HG03565 (cell line): ENCODE data around the gene CCR7.
"Not testable (repeated sequence)": the region's sequence is repeated elsewhere in the genome, so short reads cannot be mapped to it uniquely, and the experiment has no call there.

Source experiments
- ATAC-seq: cut with Tn5 transposase; IDR thresholded peaks from one replicate; pipeline ENCODE4 v1.9.1; 2021; ENCODE audit warnings: mild to moderate bottlenecking, moderate library complexity; ENCODE audit not compliant: unreplicated experiment

Gene CCR7

DNA sequence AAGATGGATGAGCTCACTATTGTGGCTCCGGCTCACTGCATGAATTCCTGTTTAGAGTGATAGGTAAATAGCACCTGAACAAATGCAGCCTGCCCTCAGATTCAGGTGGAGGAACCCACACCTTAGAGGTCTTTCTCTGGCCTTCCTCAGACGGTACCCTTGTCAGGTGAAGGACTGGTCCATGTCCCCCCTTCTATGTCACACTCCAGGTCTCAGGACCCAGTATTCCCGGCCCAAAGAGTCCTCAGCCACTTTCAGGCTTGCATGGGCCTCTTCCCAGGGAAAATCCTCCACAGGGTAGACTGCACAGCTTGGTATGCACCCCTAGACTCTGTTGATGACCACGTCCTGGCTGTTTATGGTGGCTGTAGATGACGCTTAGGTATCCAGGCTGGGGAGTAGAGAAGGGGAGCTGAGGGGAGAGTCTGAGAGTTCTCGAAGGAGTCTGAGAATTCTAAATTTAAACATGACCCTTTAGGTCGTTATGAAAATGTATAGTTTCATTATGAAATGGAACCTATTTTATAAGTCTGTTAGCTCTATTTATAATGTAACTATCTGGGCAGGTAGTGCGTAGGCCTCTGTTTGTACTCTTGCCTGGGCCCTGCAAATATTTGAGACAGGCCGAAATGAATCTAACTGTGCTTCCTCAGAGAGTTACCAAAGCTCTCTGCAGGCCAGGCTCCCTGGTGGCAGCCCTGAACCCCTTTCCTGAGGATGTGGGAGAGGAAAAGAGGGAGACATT, 32.5 kb upstream of the CCR7 start:
- no peak for ATAC-seq

DNA sequence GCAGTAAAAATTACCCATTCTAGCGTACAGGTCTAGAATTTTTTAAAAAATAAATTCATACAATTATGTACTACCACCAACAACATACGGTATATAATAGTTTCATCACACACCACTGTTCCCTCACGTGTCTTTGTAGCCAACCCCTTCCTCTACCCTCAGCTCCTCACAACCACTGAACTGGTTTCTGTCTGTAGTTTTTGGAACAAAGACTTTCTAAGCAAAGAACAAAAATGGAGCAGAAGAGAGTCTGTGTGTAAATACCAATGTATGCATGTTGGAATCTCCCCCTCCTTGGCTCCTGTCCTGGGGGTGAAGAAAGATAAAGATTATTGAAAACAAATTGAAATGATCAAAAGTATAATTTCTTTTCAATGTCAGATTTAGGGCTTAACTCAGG, 31.9 kb upstream of the CCR7 start:
- no peak for ATAC-seq

DNA sequence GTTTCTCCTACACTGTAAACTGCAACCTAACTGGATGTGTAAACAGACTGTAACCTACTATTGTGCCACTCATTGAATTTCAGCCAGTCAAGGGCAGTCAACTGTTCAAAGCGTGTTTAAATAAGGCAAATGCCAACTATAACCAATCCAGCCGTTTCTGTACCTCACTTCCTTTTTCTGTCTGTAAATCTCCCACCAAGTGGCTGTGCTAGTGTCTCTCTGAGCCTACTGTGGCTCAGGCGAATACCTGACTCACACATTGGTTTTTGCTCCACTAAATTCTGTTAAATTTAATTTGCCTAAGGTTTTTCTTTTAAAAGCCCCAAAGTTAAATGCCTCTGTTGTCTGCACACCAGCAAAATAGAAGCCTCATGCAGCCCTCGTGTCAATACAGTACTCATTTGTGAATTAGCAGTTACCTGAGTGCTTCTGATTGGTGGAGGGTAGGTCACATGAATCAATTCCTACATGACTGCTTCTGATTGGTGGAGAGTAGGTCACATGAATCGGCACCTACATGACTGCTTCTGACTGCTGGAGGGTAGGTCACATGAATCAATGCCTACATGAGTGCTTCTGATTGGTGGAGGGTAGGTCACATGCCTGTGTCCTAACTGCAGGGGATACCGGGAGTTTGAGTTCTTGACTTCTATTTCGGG, 31.1 kb upstream of the CCR7 start:
- ATAC-seq, result no peak

DNA sequence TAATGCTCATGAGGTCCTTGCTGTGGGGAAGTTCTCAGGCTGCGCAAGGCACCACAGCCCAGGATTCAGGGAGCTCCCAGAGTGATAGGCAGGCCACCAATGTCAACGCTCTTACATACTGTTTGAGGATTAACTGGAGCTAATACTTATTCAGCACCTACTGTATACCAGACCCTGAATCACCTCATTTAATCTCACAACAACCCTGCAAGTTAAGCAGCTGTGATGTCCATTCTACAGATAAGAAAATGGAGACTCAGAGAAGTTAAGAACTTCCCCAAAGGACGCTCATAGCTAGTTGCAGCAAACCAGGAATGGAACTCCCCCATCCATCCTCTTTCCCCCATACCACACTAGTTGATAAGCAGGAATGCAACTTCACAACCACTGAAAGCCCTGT, 25.5 kb upstream of the CCR7 start:
- ATAC-seq, result no peak

DNA sequence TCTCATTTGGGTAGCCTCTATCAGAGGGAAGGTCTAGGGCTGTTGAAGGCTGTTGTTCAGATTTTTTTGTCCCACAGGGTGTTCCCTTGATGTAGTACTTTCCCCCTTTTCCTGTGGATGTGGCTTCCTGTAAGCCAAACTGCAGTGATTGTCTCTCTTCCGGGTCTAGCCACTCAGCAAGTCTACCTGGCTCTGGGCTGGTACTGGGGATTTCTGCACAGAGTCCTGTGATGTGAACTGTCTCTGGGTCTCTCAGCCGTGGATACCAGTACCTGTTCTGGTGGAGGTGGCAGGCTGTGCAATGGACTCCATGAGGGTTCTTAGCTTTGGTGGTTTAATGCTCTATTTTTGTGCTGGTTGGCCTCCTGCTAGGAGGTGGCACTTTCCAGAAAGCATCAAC, 23.3 kb upstream of the CCR7 start:
- ATAC-seq, result no peak

DNA sequence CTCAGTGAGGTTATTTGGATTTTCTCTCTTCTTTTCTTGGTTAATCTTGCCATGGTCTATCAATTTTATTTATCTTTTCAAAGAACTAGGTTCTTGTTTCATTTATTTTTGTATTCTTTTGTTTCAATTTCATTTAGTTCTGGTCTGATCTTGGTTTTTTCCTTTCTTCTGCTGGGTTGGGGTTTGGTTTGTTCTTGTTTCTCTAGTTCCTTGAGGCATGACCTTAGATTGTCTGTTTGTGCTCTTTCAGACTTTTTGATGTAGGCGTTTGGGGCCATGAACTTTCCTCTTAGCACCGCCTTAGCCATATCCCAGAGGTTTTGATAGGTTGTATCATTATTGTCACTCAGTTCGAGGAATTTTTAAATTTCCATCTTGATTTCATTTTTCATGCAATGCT, 21.0 kb upstream of the CCR7 start:
- not testable (repeated sequence) for ATAC-seq

DNA sequence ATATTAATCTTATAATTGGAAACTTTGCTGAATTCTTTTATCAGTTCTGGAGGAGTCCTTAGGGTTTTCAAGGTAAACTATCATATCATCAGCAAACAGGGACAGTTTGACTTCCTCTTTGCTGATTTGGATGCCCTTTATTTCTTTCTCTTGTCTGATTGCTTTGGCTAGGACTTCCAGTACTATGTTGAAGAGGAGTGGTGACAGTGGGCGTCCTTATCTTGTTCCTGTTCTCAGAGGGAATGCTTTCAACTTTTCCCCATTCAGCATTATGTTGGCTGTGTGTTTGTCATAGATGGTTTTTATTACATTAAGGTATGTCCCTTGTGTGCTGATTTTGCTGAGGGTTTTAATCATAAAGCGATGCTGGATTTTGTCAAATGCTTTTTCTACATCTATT, 19.7 kb upstream of the CCR7 start:
- ATAC-seq, result not testable (repeated sequence)

DNA sequence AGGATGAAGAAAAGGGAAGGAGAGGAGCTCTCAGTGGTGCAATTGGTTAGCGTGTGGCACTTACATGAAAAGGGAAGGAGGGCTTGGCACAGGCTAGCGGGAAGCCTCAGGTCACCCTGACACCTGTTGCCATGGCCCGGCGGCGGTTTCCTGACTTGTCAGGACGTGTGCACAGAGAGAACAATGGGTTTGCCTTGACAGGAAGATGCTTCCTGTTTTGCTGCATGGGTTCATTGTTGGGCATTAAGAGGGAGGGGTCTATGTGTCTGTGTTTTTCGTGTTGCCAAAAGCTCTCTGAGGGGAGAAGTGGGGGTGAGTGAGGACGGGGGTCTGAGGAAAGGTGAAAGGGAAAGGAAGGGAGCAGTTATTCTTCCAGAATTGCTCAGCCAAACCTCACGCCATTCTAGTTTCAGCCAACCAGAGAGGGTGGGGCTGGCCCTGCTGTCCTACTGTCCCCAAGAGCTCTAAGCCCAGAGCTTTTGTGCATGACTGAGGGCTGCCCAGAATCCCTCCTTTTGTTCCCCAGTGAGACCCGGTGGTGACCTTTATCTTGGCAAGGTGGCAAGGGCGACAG, 17.1 kb upstream of the CCR7 start:
- ATAC-seq, result peak; percentile 51

DNA sequence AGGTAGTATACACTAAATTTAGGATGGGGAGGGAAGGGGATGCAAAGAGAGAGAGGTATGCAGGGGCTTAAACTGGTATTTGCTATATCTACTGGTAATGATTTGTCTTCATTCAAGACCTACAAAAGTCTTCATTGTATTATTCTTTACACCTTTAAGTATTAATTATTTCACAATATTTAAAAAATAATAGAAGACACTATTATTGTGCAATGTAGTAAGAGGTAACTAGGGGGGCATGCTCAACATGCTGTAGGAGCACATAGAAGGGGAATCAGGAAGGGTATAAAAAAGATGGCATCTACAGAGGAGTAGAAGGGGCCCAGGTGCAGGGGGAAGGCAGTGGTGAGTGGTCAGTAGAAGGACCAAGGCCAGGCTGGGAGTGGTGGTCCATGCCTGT, 14.9 kb upstream of the CCR7 start:
- ATAC-seq, result no peak

DNA sequence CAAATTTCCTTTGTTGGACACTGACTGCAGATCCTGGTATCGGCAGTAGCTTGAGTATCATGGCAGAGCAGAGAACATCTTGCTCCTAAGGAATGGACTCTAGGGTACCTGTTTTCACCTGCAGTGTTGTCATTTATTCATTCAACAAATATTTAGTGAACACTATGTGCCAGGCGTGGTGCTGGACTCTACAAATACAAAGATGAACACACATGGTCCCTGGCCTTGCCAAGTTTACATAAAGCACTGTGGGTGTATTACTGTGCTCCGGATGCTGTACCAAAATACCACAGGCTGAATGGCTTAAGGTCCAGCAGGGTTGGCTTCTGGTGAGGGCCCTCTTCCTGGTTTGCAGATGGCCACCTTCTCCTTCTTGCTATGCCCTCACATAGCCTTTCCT, 14.2 kb upstream of the CCR7 start:
- ATAC-seq, result no peak

DNA sequence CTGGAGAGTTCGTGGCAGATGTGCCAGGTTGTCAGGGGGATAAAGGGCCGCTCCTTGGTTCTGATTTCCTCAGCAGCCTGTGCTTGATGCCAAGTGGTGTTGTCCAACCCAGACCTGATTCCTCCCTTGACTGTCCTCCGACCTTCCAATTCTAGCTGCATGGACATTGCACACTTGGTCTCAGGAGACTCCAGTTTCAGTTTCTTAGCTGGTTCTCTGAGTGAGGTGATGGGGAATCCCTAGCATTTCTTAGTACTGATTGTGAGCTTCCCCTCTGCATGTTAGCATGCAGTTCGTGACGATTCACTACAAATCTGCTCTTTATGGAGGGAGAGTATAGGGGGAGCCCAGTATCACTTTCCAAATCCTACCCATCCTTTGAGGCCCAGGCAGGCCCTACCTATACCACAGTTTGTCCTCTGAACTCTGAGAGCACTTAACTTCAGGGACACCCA, 12.4 kb upstream of the CCR7 start:
- ATAC-seq, result peak; percentile 47

DNA sequence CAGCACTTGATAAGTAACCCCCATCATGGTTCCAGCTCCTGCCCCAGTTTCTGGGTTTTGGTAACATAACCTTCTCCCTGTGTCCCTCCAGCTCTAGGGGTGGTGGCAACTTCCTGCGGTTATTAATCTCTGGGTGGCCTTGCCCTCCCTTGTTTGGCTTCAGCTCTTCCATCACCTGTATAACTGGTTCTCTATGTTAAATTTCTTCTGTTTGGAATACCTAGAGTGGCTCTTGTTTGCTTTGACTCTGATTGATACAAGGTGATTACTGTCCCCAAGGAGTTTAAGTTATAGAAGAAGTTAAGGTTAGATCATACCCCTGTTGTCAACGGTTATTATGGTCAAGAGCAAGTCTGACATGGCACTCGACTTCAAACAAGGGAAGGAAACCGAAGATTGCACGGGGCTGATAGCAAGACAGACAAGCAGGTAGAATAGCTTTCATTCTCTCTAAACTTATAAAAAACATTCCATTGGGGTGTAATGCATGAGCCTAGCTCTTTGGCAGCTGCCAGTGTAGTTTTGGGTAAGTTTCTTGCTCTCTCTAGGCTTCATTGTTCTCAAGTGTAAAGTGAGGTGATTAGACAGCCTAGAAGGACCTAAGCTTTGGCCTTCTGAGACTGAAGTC, 11.0 kb upstream of the CCR7 start:
- ATAC-seq, result no peak

DNA sequence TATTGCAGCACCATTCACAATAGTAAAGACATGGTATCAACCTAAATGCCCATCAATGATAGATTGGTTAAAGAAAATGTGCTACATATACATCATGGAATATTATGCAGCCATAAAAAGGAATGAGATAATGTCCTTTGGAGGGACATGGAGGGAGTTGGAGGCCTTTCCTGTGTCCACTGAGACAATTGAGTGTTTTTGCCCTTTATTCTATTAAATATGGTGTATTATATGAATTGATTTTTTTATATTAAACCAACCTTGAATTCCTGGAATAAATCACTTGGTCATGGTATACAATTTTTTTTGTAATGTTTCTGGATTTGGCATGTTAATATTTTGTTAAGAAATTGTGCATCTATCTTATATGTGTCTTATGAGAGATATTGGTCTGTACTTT, 9.0 kb upstream of the CCR7 start:
- no peak for ATAC-seq

DNA sequence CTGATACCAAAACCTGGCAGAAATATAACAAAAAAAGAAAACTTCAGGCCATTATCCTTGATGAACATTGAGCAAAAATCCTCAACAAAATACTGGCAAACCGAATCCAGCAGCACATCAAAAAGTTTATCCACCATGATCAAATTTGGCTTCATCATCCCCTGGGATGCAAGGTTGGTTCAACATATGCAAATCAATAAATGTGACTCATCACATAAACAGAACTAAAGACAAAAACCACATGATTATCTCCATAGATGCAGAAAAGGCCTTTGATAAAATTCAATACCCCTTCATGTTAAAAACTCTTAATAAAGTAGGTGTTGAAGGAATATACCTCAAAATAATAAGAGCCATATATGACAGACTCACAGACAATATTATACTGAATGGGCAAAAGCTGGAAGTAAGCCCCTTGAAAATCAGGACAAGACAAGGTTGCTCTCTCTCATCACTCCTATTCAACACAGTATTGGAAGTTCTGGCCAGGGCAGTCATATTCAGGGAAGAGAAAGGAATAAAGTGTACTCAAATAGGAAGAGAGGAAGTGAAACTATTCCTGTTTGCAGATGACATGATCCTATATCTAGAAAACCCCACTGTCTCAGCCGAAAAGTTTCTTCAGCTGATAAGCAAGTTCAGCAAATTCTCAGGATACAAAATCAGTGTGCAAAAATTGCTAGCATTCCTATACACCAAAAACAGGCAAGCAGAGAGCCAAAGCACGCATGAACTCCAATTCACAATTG, 7.1 kb upstream of the CCR7 start:
- not testable (repeated sequence) for ATAC-seq

DNA sequence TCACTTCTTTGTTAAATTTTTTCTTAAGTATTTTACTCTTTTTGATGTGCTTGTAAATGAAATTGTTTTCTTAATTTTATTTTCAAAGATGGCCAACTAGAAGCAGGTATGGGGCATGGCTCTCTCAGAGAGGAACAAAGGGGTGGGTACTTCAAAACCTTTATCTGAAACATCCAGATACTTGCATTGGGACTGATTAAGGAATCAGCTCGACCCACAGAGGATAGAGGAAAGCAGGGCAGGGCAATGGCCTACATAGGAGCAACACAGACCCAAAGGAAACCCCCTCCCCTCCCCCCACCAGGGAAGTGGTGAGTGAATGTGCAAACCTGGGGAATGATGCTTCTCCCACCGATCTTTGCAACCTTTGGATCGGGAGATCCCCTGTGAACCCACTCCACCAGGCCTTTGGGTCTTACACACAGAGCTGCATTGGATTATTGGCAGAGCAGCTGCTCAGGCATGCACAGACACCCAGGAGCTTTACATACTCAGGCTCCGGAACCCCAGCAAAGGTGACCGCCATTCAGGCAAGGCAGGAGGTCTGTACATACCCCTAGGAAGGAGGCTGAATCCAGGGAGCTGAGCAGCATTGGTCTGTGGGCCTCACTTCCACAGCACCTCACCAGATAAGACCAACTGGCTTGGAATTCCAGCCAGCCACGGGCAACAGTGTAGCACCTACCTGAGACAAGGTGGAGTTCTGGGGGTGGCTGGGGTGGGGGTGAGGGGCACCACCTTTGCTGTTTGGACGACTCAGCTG, 3.0 kb upstream of the CCR7 start:
- ATAC-seq, result no peak

DNA sequence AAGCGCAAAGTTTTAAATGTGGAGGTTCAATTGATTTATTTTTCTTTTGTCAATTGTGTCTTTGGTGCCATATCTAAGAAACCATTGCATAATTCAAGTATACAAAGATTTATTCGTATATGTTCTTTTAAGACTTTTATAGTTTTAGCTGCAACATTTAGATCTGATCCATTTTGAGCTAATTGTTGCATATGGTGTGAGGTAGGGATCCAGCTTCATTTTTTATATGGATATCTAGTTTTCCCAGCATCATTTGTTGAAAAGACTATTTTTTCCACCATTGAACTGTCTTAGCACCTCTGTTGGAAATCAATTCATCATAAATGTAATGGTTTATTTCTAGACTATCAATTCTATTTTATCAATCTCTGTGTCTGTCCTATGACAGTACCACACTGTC, 2.1 kb upstream of the CCR7 start:
- no peak for ATAC-seq

DNA sequence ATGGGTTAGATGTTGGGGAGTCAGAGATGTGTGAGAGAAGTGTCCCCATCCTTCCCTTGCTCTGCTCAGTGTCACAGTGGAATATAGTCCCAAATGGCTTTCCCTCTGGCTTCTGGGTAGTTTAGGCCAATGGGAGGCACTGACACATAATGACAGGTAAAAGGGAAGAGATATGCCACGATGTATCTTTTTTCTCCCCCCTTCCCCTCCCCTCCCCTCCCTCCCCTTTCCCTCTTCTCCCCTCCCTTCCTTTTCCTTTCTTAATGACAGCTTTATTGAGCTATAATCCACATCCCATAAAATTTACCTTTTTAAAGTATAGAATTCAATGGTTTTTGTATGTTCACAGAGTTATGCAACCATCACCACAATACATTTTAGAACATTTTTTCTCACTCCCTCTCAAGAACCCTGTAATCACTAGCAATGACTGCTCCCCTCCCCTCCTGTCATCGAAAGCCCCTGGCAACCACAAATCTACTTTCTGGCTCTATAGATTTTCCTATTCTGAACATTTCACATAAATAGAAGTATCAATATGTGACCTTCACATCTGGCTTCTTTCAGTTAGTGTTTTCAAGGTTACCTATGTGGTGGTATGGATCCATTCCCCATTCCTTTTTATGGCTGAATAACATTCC, 617 bp upstream of the CCR7 start:
- ATAC-seq, result no peak

DNA sequence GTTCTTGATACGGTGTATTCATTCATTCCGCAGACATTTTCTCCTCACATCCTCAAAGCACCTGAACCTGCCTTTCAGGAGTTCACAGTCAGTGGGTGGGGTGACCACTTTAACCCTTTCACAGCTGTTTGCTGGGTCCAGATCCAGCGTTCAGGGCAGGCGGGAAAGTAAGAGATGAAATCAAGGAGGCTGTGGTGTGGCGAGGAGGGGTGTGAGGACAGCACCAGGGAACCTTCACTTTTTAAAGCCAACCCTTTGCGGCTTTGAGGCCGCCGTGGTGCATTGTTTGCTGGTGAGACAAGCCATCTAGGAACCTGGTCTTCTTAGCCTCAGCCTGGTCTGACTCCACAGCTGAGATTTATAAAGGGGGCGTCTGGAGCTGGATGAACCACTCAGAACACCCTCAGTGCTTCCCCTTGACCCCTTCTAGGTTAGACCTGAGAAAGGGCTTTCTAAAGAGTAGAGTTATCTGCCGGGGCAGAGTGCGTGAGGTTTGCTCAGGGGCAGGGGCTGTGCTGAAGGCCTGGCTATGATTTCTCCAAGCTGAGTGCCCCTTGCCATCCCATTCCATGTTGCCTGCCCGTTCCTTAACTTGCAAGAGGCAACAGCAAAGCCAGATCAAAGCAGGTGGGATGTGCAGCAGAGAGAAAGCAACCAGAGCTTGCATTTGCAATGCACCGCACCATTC, 933 bp downstream of the CCR7 start:
- no peak for ATAC-seq
